ENCODE results near the gene NPAS2.

NPAS2 gene

GRCh38 chr2:101002562-101003277 lies 182.8 kb downstream of the NPAS2 start:
- 1 to 2% methylated on average over 17 to 20 of the region's 26 CpGs for WGBS, 2 experiments (ENCODE audit: insufficient coverage in 2 of 2)
- peaks cover 3% of the 10 kb centered on the region for H3K4me1 ChIP-seq (ENCODE audit: control insufficient read depth, insufficient read depth, low read length, poor library complexity, severe bottlenecking)
- peaks cover 52% of the 10 kb centered on the region for H3K36me3 ChIP-seq (ENCODE audit: control insufficient read depth, insufficient read depth, low read length)
- H3K9me3 ChIP-seq (ENCODE audit: control insufficient read depth, low read length) = peaks cover 8% of the 10 kb centered on the region
- H3K27ac ChIP-seq (ENCODE audit: low read depth, low read length, severe bottlenecking) = peak overlapping the region; percentile 94
- peak overlapping the region; percentile 93 for H3K4me3 ChIP-seq (ENCODE audit: extremely low read depth, insufficient read depth, low read length, poor library complexity, severe bottlenecking)

GRCh38 chr2:101003278-101003775 lies 183.4 kb downstream of the NPAS2 start:
- 9 to 11% methylated on average over 8 to 9 of the region's 12 CpGs for WGBS, 2 experiments (ENCODE audit: insufficient coverage in 2 of 2)
- peaks cover 58% of the 10 kb centered on the region for H3K36me3 ChIP-seq (ENCODE audit: control insufficient read depth, insufficient read depth, low read length)
- H3K9me3 ChIP-seq (ENCODE audit: control insufficient read depth, low read length) = peaks cover 8% of the 10 kb centered on the region
- peak overlapping the region; percentile 17 for H3K27ac ChIP-seq (ENCODE audit: low read depth, low read length, severe bottlenecking)
- H3K4me1 ChIP-seq (ENCODE audit: control insufficient read depth, insufficient read depth, low read length, poor library complexity, severe bottlenecking) = peaks cover 3% of the 10 kb centered on the region
- H3K4me3 ChIP-seq (ENCODE audit: extremely low read depth, insufficient read depth, low read length, poor library complexity, severe bottlenecking) = peak overlapping the region; percentile 93

GRCh38 chr2:101004620-101005325 lies 184.8 kb downstream of the NPAS2 start:
- WGBS, 2 experiments (ENCODE audit: insufficient coverage in 2 of 2) = 89 to 91% methylated on average over 8 to 10 of the region's 12 CpGs
- Histone ChIP-seq H3K4me1 (ENCODE audit: control insufficient read depth, insufficient read depth, low read length, poor library complexity, severe bottlenecking) (peaks cover 3% of the 10 kb centered on the region), H3K9me3 (ENCODE audit: control insufficient read depth, low read length) (peaks cover 8% of the 10 kb centered on the region), H3K4me3 (ENCODE audit: extremely low read depth, insufficient read depth, low read length, poor library complexity, severe bottlenecking) (peak overlapping the region; percentile 15), H3K27ac (ENCODE audit: low read depth, low read length, severe bottlenecking) (no peak overlapping the region), H3K36me3 (ENCODE audit: control insufficient read depth, insufficient read depth, low read length) (peaks cover 70% of the 10 kb centered on the region)

- Histone ChIP-seq H3K36me3 (ENCODE audit: control insufficient read depth, insufficient read depth, low read length) (peaks cover 84% of the 10 kb centered on the region), H3K4me3 (ENCODE audit: extremely low read depth, insufficient read depth, low read length, poor library complexity, severe bottlenecking) (no peak overlapping the region), H3K9me3 (ENCODE audit: control insufficient read depth, low read length) (peaks cover 5% of the 10 kb centered on the region), H3K27ac (ENCODE audit: low read depth, low read length, severe bottlenecking) (no peak overlapping the region), H3K4me1 (ENCODE audit: control insufficient read depth, insufficient read depth, low read length, poor library complexity, severe bottlenecking) (peaks cover 3% of the 10 kb centered on the region)
- WGBS, 2 experiments (ENCODE audit: insufficient coverage in 2 of 2) = 50 to 80% methylated on average over 1 to 2 of the region's 4 CpGs
These were observed 186.3 kb downstream of the NPAS2 start for GRCh38 chr2:101006065-101006715.

- H3K27ac ChIP-seq (ENCODE audit: low read depth, low read length, severe bottlenecking) = no peak overlapping the region
- no peak overlapping the region for H3K4me3 ChIP-seq (ENCODE audit: extremely low read depth, insufficient read depth, low read length, poor library complexity, severe bottlenecking)
- peaks cover 93% of the 10 kb centered on the region for H3K36me3 ChIP-seq (ENCODE audit: control insufficient read depth, insufficient read depth, low read length)
- no peaks in the 10 kb centered on the region for H3K9me3 ChIP-seq (ENCODE audit: control insufficient read depth, low read length)
- no peaks in the 10 kb centered on the region for H3K4me1 ChIP-seq (ENCODE audit: control insufficient read depth, insufficient read depth, low read length, poor library complexity, severe bottlenecking)
- 92 to 93% methylated on average over 6 to 11 of the region's 11 CpGs for WGBS, 2 experiments (ENCODE audit: insufficient coverage in 2 of 2)
These were observed 187.7 kb downstream of the NPAS2 start for GRCh38 chr2:101007415-101008345.

- 88 to 89% methylated on average over 5 to 9 of the region's 10 CpGs for WGBS, 2 experiments (ENCODE audit: insufficient coverage in 2 of 2)
- Histone ChIP-seq H3K27ac (ENCODE audit: low read depth, low read length, severe bottlenecking) (peak overlapping the region; percentile 60), H3K36me3 (ENCODE audit: control insufficient read depth, insufficient read depth, low read length) (peaks cover 88% of the 10 kb centered on the region)
These were observed 191.2 kb downstream of the NPAS2 start for GRCh38 chr2:101011152-101011551.

GRCh38 chr2:101012054-101012705 lies 192.2 kb downstream of the NPAS2 start:
- H3K36me3 ChIP-seq (ENCODE audit: control insufficient read depth, insufficient read depth, low read length) = peaks cover 78% of the 10 kb centered on the region
- 85 to 100% methylated on average over 1 to 4 of the region's 8 CpGs for WGBS, 2 experiments (ENCODE audit: insufficient coverage in 2 of 2)
- peaks cover 9% of the 10 kb centered on the region for H3K9me3 ChIP-seq (ENCODE audit: control insufficient read depth, low read length)

More at GRCh38 chr2:101011152-101011551, 191.2 kb downstream of the NPAS2 start:
- Histone ChIP-seq H3K4me1 (ENCODE audit: control insufficient read depth, insufficient read depth, low read length, poor library complexity, severe bottlenecking) (no peaks in the 10 kb centered on the region), H3K9me3 (ENCODE audit: control insufficient read depth, low read length) (peaks cover 9% of the 10 kb centered on the region), H3K4me3 (ENCODE audit: extremely low read depth, insufficient read depth, low read length, poor library complexity, severe bottlenecking) (no peak overlapping the region)

GRCh38 chr2:101012706-101013181 lies 192.8 kb downstream of the NPAS2 start:
- WGBS, 2 experiments (ENCODE audit: insufficient coverage in 2 of 2) = 79 to 90% methylated on average over 3 to 5 of the region's 5 CpGs
- Histone ChIP-seq H3K4me1 (ENCODE audit: control insufficient read depth, insufficient read depth, low read length, poor library complexity, severe bottlenecking) (no peaks in the 10 kb centered on the region), H3K9me3 (ENCODE audit: control insufficient read depth, low read length) (peaks cover 9% of the 10 kb centered on the region), H3K36me3 (ENCODE audit: control insufficient read depth, insufficient read depth, low read length) (peaks cover 73% of the 10 kb centered on the region), H3K4me3 (ENCODE audit: extremely low read depth, insufficient read depth, low read length, poor library complexity, severe bottlenecking) (no peak overlapping the region), H3K27ac (ENCODE audit: low read depth, low read length, severe bottlenecking) (no peak overlapping the region)

More at GRCh38 chr2:101012054-101012705, 192.2 kb downstream of the NPAS2 start:
- H3K27ac ChIP-seq (ENCODE audit: low read depth, low read length, severe bottlenecking) = no peak overlapping the region
- no peak overlapping the region for H3K4me3 ChIP-seq (ENCODE audit: extremely low read depth, insufficient read depth, low read length, poor library complexity, severe bottlenecking)
- no peaks in the 10 kb centered on the region for H3K4me1 ChIP-seq (ENCODE audit: control insufficient read depth, insufficient read depth, low read length, poor library complexity, severe bottlenecking)

- no peak overlapping the region for H3K4me3 ChIP-seq (ENCODE audit: extremely low read depth, insufficient read depth, low read length, poor library complexity, severe bottlenecking)
- peaks cover 9% of the 10 kb centered on the region for H3K9me3 ChIP-seq (ENCODE audit: control insufficient read depth, low read length)
- no peaks in the 10 kb centered on the region for H3K4me1 ChIP-seq (ENCODE audit: control insufficient read depth, insufficient read depth, low read length, poor library complexity, severe bottlenecking)
- peaks cover 67% of the 10 kb centered on the region for H3K36me3 ChIP-seq (ENCODE audit: control insufficient read depth, insufficient read depth, low read length)
- 93 to 94% methylated on average over 5 to 6 of the region's 6 CpGs for WGBS, 2 experiments (ENCODE audit: insufficient coverage in 2 of 2)
- H3K27ac ChIP-seq (ENCODE audit: low read depth, low read length, severe bottlenecking) = no peak overlapping the region
These were observed 194.4 kb downstream of the NPAS2 start for GRCh38 chr2:101014264-101014857.
